GM12872 (cell line): Measurements from ENCODE around the gene LANCL2.

Experiments used
- TF ChIP-seq, protein P1 (sequence below): IDR thresholded peaks from 3 replicates; pipeline ENCODE4 v1.5.1; 2011; ENCODE audit warnings: low read depth, mild to moderate bottlenecking, low read length, moderate library complexity; ENCODE audit not compliant: insufficient read depth

The LANCL2 gene, protein sequence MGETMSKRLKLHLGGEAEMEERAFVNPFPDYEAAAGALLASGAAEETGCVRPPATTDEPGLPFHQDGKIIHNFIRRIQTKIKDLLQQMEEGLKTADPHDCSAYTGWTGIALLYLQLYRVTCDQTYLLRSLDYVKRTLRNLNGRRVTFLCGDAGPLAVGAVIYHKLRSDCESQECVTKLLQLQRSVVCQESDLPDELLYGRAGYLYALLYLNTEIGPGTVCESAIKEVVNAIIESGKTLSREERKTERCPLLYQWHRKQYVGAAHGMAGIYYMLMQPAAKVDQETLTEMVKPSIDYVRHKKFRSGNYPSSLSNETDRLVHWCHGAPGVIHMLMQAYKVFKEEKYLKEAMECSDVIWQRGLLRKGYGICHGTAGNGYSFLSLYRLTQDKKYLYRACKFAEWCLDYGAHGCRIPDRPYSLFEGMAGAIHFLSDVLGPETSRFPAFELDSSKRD

DNA sequence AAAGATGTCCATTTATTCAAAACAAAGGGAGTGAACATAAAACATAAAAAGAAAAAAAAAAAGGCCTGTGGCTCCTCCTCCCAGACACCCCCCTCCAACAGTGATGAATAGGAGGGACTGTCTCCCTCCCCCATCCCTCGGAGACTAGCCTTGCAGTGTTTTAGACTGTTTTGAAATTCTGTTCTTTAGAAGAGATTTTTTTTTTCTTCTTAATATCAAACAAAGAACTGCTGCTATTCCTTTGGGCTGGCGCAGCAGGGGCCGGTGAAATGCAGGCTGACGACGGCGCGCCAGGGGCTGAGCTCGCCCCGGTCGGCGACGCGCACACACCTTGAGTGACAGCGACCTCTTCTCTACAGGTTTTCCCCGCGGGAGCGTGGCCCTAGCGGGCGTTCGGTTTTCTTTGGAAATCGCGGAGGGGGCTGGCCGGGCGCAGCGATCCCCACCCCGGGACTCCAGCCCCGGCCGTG, at the start of gene LANCL2:
LANCL2 (plus strand) TSS at position 133 of the 470 bp plus-strand sequence. CDS start 689 bp downstream, outside the sequence.
- TF ChIP-seq, protein P1, sequence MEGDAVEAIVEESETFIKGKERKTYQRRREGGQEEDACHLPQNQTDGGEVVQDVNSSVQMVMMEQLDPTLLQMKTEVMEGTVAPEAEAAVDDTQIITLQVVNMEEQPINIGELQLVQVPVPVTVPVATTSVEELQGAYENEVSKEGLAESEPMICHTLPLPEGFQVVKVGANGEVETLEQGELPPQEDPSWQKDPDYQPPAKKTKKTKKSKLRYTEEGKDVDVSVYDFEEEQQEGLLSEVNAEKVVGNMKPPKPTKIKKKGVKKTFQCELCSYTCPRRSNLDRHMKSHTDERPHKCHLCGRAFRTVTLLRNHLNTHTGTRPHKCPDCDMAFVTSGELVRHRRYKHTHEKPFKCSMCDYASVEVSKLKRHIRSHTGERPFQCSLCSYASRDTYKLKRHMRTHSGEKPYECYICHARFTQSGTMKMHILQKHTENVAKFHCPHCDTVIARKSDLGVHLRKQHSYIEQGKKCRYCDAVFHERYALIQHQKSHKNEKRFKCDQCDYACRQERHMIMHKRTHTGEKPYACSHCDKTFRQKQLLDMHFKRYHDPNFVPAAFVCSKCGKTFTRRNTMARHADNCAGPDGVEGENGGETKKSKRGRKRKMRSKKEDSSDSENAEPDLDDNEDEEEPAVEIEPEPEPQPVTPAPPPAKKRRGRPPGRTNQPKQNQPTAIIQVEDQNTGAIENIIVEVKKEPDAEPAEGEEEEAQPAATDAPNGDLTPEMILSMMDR, result no peak

DNA sequence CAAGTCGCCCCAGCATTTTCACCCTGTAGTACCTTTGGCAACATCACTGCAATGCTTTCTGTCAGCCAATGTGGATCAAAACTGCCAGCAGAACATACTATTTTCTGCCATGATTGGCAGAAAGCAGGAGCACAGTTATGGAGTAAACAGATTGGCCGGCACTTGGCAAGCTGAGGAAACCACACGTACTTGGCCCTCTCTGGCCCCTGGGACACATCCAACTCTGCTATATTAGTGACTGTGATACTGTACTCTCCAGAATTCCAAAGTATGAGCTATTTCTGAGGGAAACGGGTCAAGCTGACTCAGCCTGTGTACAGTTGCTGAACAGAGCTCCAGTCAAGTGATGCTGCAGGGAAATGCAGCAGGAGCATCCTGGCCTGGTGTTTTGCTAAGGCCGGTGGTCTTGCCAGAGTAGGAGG, 39.8 kb upstream of the LANCL2 start:
- TF ChIP-seq, protein P1, result no peak

DNA sequence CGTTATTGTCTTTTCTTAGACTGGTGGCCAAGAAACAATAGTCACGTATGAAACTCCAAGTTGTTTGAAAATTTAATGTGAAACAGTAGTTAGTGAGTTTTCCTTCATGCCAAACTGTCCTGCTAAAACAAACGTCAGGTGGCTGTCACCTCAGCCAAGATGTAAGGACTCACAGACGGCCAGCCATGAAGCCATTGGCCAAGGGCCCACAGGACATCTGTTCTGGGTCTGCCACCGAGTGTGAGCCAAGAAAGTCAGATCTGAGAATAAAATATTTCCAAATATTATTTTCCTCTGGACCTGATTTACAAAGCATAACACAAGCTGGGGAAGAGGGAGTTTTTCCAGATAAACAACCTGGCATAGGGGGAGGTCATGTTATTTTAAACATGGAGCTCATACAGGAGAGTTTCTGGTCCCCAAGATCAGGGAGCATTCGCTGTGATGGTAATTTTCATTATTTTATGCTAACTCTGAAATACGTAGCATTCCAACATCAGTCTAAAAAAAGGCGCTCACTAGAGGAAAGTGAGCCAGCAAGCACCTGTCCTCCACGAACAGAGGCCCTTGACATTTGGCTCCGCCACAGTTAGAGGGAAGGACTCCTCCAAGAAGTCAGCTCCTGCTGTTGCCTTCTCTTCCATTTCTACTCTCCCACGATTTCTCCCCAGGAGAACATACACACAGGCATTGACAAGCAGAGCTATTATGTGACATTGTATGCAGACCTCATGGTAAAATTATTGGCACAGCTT, 38.9 kb upstream of the LANCL2 start:
- TF ChIP-seq, protein P1, result no peak

DNA sequence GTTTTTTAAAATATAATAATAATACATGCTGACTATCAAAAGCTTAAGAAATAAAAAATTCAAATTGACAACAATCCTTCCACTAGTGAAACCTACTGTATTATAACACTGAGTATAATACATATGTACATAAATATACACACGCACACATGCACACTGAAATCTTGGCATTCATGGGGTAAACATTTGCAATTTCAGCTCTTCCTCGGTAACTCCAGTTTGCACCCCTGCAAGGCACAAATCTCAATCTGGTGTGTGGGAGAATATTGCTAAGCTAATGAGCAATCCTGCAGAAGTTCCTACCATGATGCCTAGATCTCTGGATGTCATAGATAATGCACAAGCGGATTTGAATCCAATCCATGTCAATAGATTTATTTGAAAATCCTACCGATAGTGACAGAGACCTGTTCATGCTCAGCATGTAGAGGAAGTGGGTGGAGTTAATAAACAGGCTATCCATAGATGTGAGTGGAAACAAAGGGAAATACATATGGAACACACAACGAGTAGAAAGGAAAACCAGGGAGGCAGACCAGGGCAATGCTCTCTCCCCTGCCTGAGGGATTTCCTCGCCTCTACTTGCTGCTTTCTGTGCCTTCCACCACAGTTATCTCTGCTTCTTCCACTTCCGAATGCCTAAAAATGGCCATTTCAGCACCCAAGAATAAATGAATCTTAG, 38.1 kb upstream of the LANCL2 start:
- TF ChIP-seq, protein P1, result no peak

DNA sequence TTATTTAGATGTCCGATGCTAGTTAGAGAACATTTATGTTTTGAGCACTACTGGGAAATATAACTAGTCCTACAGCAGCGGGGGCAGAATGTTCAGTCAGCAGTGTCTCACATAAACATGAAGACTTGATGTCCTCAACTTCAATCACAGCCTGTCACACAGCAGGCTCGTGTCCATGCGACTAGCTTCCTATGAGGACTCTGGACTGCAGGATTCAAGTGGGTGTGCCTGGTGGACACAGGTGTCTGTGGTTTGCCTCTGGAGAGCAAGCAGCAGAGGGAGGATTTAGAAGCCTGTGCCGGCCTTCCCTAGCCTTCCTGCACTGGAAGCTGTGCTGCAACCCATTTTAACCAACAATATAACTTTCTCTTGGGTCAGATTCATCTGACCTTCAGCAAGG, 30.0 kb upstream of the LANCL2 start:
- TF ChIP-seq, protein P1, result no peak

DNA sequence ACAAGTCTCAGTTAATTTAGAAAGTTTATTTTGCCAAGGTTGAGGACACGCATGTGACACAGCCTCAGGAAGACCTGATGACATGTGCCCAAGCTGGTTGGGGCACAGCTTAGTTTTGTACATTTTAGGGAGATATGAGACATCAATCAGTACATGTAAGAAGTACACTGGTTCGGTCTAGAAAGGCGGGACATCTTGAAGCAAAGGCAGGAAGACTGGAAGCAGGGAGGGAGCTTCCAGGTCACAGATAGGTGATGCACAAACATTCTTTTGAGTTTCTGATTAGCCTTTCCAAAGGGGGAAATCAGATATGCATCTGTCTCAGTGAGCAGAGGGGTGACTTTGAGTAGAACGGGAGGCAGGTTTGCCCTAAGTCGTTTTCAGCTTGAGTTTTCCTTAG, 29.4 kb upstream of the LANCL2 start:
- TF ChIP-seq, protein P1, result no peak

DNA sequence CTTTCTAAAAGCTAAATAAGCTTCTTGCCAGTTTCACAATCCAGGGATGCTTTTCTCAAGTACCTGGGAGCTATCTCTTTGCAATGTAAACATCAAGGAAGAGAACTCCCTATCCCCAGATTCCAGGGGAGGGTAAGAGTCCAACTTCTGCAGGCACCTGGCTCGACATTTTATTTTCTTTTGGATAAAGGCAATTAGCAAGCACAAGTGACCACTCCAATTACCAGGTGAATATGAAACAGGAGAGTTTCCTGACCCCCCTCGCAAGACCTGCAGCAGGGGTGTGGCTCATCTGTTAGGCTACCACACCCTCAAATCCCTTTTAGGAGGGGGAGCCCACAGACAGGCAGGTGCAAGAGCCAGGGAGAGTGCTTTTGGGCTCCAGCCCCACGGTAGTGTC, 28.6 kb upstream of the LANCL2 start:
- TF ChIP-seq, protein P1, result no peak
